GM19372 (cell line): Measurements from ENCODE around the gene RCAN2.

Experiments
- ATAC-seq: cut with Tn5 transposase; IDR thresholded peaks from one replicate; pipeline ENCODE4 v1.9.1; 2021; ENCODE audit warnings: mild to moderate bottlenecking, low read depth, moderate library complexity; ENCODE audit not compliant: unreplicated experiment

RCAN2 gene

GRCh38 chr6:46269447-46270229 lies 221.6 kb downstream of the RCAN2 start:
- ATAC-seq, result no peak

GRCh38 chr6:46267515-46267914 lies 223.7 kb downstream of the RCAN2 start:
- ATAC-seq, result no peak

GRCh38 chr6:46265373-46265772 lies 225.9 kb downstream of the RCAN2 start:
- ATAC-seq, result no peak

DNA sequence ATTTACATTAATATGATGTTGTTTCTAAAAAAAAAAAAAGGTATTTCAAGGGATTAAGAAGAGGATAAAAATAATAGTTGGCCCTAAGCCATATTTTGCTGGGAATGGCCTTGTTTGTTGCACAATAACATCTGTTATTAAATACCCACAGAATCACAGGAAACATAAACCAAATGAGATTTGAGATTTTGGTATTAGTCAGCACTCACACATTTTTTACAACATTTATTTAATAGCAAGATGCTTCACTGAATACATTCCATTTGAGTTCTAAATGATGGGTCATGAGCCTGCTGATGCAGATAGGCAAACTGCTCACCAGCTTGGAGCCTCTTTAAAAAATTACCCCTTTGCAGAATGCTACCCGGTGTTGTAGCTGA lies 227.6 kb downstream of the RCAN2 start:
- ATAC-seq, result no peak

DNA sequence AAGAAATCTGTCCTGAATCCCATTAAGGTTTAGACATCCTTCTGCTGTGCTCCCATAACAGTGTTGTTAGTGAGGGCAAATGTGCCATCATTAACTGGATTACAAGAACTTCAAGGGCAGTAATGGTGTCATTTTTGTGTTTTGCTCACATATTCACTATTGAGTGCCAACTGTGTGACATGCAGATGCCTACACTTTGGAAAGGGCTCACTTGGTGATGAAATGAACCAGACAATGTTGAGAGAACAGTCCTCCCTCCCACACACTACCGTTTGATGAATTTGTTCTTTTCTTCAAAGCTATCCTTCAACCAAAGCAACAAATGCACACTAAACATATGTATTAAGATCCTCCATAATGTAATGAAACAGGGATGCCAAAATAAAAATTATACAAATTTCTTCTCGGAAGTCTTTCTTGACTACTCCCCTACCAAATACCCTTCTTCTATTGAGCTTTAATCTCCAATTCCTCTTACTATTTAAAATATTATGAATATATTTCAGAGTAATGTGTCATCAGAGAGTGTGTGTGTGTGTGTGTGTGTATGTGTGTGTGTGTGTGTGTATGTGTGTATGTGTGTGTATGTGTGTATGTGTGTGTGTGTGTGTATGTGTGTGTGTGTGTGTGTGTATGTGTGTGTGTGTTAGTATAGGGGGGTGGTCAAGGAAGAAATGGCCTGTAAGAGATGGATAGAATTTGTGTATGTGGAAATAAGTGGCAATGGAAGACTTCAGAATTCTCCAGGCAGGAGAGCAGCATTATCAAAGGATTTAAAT lies 228.1 kb downstream of the RCAN2 start:
- no peak for ATAC-seq

DNA sequence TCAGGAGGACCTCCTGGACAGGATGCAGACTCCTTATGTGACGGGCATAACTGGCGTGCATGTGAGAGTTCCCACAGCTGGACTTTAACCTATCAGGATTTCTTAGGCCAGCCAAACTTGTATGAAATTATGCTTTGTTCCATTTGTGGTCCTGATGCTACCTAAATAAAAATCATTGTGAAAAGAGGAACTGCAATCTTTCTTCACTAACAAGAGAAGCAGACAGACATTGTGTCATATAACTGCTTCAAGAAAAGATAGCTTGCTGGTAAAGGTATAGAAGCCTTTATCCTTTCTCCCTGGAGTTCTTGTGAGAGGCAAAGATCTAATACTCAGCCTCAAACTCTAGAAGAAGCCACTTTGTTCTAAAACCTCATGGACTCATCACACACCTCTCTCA lies 233.0 kb downstream of the RCAN2 start:
- ATAC-seq, result no peak

- no peak for ATAC-seq
These were observed 235.7 kb downstream of the RCAN2 start for GRCh38 chr6:46255528-46255927.

- no peak for ATAC-seq
These were observed 236.3 kb downstream of the RCAN2 start for GRCh38 chr6:46254946-46255345.

GRCh38 chr6:46254331-46254730 lies 236.9 kb downstream of the RCAN2 start:
- no peak for ATAC-seq

DNA sequence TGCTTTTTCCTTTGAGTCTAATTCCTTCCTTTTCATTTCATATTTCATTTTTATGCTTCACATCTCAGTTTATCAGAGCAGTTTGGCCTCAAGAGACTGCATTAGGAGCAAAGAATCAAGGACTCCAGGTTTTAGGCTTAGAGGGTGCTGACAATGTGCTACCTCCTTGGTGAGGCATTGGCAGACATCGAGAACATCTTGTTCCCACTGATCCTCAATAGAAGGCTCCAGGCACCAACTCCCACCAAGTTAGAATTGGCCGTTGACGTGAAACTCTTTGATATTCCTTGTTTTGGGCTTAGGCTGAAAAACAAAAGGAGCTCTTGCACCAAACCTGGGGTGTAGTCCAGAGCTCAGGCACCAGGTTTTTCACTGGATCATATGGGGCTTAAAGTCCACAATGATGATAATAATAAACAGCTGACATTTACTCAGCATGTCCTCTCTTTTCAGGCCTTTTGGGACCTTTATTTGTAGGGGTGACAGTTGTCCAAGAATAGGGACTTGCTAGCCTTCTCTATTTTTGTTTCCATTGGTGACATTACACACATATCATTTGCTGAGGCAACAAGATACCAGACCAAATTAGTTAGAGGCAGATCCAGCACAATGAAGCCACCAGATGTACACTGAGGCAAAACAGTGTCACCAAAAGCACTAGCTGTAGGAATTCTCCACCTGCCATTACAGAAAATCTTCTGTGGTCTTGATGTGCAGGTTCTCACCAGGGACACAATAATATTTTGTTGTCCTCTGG lies 239.5 kb downstream of the RCAN2 start:
- ATAC-seq, result no peak

- no peak for ATAC-seq
These were observed 243.1 kb downstream of the RCAN2 start for GRCh38 chr6:46248143-46248542.

GRCh38 chr6:46246727-46247126 lies 244.5 kb downstream of the RCAN2 start:
- ATAC-seq, result no peak

GRCh38 chr6:46246081-46246480 lies 245.2 kb downstream of the RCAN2 start:
- no peak for ATAC-seq

GRCh38 chr6:46244670-46245069 lies 246.6 kb downstream of the RCAN2 start:
- no peak for ATAC-seq

- ATAC-seq, result no peak
These were observed 247.5 kb downstream of the RCAN2 start for GRCh38 chr6:46243754-46244153.

GRCh38 chr6:46242921-46243320 lies 248.3 kb downstream of the RCAN2 start:
- no peak for ATAC-seq

DNA sequence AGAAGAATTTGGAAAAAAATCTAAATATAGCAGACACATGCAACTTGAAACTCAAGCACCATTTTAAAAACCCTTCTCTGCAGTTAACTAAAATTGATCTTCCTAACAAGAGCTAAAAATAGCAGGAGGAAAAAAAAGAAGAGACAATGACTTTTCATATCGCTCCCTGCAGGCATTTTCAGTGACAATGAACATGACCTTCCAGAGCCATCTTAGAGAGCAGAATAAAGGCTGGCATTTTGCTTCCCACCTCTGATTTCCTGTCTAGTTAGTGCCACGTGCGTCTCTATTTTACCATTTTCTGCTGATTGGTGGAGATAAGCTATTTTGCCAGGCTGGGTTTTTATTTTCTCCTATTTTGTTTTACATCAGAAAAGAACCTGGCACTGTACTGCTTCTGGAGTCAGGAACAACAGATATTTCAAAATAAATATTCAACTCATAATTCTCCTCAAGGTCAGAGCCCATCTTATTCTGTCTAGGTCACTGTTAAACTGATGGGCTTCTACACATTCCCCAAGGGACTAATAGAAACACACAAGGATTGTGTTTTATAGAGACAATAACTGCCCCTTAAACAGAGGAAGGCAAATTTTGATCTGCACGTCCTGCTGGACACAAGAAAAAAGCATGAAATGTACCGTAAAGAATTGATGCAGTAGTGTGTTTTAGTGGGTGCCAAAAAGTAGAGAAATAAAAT lies 250.2 kb downstream of the RCAN2 start:
- no peak for ATAC-seq

GRCh38 chr6:46236752-46237151 lies 254.5 kb downstream of the RCAN2 start:
- no peak for ATAC-seq

- no peak for ATAC-seq
These were observed 256.0 kb downstream of the RCAN2 start for GRCh38 chr6:46235242-46235641.

GRCh38 chr6:46234700-46235099 lies 256.5 kb downstream of the RCAN2 start:
- ATAC-seq, result no peak

DNA sequence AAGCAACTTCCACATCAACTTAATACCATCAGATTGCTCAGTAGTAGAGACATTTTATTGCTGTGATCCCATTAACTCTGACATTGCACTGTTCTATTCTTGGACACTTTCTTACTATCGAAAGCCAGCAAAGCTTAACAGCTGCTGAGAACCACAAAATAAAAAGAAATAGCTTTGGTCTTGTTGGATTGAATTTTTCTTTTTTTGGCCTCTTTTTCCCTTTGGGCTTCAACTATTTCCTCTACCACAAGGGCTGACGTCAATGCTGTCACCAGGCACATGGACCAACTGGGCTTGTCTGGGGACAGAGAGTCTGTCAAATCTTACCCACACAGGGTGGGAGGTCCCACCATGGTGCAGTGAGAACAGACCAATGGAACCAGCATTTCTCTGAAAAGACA lies 257.1 kb downstream of the RCAN2 start:
- no peak for ATAC-seq
